Left kidney (tissue), 2 donors: Measurements from ENCODE around the gene NPHP4. TPM values are rescaled to one million over a fixed set of nuclear protein-coding genes. Genes with fewer than 3 reads are reported as not detected.

Experiments
- DNase-seq: peaks from one replicate; pipeline ENCODE4 v3.0.0-alpha.2; 2013
- polyA plus RNA-seq: library from polyadenylated mRNA; unstranded; fragments of 120-200 nt; gene quantifications from one replicate; pipeline ENCODE4 v1.2.1, GENCODE V29; 2013; ENCODE audit not compliant: insufficient read length

Gene NPHP4
- polyA plus RNA-seq, 1 donor: 12.9 TPM

DNA sequence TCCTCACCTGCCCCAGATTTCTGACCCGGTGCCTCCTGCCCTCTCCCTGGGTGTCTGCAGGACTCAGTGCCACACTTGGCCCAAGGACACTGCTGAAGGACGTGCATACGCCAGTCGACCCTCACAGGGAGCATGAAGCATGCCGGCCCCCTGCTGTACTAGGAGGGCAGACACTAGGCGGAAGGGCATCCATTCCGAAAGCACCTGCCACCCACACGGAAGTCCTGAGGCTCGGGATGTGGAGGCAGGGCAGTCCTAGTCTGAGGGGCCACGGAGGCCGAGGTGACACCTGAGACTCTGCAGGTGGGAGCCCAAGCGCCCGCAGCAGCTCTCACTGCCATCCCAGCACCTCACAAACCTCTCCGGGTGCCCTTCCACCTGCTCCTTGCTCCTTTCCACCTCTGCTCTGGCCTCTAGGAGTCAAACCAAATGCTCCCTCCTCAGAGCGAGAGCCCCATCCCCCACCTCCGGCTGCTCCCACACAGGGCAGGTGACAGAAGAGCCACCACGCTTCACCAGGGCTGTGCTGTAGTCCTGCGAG lies 2.4 kb downstream of the NPHP4 start:
- no peak for DNase-seq

DNA sequence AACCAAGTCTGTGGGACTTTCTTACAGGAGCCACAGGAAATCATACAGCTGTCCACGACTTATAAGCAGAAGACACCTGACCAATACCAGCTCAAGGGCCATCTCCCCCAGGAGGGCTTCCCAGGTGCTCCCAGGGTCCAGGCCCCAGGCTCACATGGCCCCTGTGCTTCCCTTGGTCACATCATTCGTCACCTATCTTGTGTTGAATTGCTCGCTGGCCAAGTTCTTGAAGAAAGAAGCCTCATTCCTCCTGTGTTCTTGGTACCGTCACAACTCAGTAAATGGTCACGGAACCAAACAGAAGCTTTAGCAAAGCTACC lies 3.0 kb downstream of the NPHP4 start:
- DNase-seq: no peak

DNA sequence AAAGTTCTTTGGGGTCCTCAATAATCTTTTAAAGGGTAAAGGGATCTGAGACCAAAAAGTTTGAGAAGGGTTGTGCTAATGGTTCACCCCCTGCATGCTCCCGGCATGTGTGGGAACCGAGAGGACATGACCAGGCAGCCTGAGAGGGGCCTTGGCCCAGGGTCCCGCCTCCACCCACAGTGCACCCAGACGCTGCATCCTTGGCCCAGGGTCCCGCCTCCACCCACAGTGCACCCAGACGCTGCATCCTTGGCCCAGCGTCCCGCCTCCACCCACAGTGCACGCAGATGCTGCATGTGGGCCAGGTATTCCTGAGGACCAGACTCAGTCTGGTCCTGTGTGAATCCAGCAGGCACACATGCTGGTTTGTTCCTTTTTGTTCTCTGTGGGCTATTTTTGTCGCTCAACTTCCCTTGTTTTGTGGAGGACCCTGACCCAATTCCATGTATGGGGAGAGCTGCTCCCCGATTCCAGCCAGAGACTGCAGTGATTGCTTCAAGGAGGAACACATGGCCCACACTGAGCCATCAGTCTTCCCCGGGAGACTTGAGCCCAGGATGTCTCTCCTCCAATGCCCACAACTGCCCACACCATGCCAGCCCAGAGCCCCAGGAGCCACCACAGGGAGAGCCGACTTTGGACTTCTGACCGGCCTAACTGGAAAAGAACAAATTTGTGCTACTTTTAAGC lies 3.5 kb downstream of the NPHP4 start:
- no peak for DNase-seq

DNA sequence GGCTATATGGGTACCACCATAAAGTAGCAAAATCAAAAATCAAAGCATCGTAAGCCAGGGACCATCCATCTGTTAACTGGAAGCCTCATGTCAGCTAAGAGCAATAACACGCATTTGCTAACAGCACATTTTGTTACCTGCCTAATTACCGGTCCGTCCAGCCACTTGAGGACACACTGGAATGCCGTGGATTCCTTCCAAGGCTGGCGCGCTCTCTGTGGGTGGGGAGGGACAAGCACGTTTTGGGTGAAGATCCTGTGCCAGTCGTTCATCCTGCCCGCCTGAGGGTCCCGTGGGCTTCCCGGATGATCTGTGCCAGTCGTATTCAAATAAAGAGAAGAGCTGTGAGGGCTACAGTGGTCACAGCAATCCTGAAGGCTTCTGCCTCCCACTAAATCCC lies 6.2 kb downstream of the NPHP4 start:
- no peak for DNase-seq

DNA sequence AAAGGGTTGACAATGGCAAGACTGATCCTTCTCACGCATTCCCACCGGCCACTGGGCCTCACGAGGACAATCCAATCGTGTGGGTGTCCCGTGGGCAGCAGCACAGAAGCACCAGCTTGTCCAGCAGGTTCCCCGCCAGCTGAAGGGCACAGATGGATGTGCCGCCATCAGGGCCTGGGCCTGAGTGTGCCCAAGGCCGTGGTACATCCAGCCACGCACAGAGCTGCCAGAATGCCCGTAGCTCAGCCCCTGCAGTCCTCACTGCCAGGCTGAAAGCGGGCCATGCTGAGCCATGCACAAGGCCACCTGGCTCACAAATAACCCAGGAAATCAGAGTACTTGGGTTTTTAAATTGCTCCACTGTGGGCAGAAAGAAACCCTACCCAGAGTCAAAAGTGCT lies 7.0 kb downstream of the NPHP4 start:
- DNase-seq: no peak

DNA sequence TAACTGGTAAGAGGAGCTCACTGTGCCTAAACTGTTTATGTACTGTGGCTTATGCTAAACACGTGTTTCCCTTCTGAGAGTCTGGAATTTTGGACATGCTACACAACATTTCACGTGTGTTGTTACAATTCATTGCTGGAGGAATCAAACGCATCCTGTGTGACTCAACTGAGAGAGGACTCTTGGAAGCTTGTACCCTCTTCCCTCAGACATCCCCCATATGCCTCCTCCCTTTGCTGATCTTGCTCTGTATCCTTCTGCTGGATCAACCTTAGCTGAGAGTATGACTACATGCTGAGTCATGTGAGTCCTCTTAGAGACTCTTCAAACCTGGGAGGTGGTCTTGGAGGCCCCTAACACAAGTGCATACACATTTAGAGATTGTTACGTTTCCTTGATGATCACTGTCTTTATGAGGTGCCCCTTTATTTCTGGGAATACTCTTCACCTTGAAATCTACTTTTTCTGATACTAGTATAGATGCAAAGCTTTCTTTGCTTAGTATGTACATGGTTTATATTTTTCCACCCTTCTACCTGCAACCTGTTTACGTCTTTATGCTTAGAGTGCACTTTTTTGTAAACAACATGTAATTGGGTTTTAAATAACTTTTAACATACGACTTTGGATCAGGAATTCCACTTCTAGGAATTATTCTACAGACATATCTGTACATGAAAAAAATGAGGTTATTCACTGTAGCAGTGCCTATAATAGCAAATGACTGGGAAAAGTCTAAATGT lies 8.7 kb downstream of the NPHP4 start:
- no peak for DNase-seq

DNA sequence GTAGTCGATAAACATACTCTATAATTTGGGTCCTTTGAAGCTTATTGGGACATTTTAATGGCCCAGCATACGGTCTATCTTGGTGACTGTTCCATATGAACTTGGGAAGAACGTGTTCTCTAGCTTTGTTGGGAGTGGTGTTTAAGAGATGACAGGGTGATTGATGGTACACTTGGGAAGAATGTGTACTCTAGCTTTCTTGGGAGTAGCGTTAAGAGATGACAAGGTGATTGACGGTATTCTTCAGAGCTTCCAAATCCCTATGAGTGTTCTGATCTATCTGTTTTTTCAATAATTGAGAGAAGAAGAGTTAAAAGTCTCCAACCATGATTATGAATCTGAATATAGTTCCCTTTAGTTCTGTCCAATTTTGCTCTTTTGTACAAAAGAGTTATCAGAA lies 9.4 kb downstream of the NPHP4 start:
- DNase-seq: no peak

DNA sequence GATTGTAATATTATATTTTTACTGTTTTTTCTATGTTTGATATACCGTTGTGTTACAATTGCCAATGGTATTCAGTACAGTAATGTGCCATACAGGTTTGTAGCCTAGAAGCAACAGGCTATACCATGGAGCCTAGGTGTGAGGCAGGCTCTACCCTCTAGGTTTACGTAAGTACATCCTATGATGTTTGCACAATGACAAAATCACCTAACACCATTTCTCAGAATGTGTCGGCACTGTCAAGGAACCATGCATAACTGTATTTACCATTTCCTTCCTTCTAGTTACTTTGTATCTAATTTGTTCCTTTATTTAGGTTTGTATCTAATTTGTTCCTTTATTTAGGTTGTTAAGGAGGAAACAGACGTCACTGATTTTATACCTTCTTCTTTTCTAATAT lies 9.9 kb downstream of the NPHP4 start:
- no peak for DNase-seq

DNA sequence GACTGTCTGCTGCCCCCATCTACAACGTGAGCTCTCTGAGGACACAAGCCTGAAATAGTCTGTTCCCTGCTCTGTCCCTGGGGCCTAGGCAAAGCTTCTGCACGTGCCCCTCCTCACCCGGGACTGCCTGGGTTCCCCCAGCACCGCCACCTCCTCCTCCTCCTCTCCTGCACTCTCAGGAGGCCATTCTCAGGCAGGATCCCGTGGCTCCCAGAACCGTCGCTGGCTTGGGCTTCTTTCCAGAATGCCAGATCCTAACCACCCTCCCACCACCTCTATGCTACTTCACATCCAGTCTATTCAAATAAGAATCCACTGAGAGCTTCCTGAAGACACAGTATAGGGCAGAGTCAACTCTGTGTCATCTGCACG lies 11.2 kb downstream of the NPHP4 start:
- no peak for DNase-seq

DNA sequence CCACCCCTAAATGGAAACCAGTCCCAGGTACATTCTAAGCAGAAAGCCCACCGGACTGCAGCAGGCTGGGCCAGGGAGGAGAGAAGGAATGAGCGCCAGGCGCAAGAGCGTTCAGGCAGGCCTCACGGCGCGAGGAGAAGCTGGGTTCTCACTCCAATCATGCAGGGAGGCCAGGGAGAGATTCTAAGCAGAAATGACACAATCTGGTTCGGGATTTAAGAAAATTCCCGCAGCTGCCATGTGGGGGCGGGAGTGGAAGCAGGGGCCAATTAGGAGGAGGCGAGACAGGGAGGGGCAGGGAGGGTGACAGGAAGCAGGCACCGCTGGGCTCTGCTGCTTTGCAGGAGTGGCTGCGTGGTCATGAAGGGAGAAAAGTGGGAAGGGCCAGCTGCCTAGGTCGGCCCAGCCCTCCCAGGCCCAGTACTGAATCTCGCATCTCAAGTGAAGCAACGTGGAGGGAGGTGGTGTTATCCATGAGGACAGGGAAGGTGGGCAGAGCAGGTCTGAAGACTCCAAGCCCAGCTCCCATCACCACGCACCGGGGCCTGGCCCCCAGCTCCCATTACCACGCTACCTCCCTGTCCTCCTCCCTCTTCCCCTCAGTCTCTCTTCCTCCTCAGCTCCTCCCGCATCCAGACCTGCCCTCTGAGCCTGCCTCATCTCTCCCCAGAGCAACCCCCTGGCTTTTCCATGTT lies 11.8 kb downstream of the NPHP4 start:
- DNase-seq: no peak

DNA sequence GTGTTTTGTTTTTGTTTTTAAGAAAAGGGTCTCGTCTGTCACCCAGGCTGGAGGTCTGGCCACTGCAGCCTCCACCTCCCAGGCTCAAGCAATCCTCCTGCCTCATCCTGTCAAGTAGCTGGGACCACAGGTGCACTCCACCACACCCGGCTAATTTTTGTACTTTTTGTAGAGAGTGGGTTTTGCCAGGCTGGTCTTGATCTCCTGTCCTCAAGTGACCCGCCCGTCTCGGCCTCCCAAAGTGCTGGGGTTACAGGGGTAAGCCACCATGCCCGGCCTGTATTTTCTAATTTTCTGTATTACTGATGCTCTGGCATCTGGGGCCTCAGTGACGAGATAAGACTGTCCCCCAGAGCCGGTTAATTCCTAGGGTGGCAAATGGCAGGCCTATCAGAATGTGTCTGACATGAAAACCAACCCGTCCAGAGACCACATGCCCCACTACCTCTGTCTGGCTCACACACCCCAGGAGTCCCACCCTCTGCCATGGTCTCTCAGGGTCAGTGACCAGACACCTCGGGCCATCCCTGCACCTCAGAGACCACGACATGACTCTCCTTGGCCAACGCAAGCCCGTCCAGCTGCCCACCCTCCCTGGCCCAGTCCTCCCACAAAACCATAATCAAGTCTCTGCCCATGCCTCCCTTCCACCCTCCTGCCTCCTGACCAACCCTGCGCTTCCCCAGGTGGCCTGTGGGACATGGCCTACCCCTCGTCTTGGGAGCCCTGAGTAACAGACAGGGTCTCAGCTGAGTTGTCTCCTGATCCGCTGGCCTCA lies 12.5 kb downstream of the NPHP4 start:
- DNase-seq: no peak

DNA sequence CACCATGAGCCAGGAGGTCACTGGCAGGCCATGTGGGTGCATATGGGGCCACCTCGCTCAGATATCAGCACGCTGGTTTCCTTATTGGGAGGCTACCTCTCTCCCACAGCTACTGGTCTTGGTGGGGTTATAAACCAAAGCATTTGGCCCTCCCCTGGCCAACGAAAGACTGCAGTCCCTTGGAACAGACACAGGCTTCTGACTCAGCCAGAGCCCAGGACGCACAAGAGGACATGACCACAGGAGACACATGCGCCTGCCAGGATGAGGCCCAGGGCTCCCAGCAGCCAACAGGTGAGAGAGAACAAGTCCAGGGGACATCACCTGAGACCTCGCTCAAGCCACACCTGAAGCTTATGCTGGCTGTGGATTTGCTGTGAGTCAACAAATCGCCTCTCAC lies 13.8 kb downstream of the NPHP4 start:
- no peak for DNase-seq

DNA sequence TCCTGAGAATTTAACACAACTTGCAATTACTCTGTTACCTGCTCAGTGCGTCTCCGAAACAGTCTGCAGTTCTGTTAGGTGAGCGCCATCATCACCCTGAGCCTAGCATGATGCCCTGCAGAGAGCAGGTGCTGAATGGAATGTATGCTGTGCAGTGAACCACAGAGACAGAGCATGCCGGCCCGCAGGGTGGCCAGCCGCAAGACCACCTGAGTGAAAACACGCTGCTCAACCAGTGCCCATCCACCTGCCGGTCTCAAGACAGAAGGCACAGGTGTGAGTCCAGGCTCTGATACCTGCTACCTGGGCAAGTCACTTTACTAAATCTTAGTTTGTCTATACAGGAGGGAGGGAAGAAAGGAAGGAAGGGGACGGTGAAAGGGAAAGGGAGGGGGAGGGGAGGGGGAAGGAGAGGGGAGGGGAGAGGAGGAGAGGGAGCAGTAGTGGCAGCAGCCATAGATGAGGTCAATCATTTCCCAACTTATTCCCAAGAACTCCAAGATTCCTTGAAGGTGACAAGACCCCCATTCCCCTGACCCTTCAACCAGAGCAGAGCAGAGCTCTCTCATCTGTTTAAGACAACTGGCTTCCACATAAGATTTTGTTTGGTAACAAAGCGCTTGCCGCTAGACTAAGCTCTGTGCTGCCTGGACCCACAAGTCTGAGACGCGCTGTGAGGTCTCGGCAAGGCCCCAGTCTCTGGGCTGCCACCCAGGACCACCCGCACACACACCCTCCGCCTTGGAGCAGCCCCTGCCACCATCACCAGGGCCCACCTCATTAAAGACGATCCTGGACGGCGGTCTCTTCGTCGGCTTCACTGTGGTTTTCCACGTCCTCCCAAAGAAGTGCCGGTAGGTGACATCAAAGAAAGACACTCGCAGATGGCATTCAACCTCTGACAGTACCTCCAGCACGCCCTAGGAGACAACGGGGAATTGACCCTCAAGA lies 14.5 kb downstream of the NPHP4 start:
- no peak for DNase-seq

DNA sequence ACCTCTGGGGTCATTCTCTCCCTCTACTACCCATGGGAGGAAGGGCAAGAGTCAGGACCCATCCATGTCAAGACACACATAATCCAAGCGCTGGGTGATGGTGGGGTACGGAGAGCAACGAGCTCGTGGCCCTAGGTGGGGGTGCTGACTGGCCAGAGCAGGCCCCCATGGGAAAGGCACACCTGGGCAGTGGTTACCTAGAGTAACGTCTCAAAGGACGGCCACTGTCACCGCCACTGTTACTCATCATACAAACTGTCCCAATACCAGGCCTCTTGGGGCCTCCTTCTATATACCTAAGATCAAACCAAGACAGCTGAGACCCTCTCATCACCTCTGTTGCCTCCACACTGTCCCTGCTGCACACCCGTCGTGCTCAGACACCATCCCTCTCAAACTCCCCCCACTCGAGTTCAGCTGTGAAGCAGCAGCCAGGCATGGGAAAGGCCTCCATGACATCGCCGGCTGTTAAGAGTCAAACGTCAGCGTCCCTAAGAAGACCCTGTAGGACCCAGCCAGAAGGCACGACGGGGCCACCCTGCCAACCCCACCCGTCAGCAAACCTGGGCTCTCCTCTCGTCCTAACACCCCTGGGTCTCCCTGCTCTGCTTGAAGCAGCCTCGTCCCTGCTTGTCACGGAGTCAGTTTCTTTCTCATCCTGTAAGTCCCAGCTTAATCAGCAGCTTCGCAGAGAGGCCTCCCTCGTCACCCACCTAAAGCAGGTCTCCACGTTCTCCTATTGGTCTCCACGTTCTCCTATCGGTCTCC lies 15.3 kb downstream of the NPHP4 start:
- no peak for DNase-seq

DNA sequence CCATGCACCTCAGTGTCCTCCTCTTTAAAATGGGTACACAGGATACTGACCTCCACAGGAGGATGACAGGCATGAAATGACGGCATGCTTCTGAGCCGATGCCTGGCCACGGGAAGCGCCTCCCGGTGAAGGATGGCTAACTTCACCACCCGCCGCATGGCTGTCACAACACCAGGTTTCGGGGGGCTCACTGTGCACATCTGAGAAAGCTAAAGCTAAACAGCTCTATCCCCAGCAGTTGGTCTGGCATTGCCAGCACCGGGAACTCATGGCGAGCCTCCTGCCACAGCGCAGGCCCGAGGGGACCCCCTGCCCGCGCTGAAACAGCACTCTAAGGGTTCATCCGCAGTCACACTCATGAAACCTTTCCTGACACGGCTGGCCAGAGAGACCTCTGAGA lies 16.0 kb downstream of the NPHP4 start:
- DNase-seq: no peak

DNA sequence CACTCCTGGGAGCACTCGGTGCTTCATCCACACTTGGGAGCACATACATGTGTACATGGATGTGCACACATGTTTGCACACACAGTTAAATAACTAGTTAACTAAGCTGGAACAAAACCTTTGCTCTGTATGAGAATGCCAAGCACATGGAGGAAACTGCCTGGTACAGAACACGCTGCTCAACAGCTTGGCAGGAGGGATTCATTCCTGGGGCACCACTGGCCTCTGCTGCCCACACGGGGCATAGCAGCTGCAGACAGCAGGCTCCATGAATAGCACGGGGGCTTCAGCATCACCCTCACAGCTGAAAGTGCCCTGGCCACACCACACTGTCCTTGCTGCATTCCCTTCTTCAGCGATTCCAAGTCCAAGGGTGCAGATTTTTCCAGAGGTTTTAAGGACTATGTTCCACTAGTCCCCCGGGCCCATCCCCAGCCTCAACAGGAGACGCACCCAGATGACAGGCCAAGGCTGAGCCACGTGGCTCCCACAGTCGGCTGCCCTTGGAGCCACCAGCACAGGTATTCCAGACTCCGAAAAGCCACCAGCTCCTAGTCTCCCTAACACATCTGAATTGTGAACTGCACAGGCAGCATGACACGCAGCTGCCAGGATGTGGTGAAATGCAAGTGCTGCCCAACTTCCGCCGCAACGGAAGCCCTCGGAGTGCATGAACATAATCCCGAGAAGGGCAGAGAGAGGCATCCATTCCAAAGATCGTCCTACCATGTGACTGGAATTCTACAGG lies 16.9 kb downstream of the NPHP4 start:
- DNase-seq: peak; percentile 27

DNA sequence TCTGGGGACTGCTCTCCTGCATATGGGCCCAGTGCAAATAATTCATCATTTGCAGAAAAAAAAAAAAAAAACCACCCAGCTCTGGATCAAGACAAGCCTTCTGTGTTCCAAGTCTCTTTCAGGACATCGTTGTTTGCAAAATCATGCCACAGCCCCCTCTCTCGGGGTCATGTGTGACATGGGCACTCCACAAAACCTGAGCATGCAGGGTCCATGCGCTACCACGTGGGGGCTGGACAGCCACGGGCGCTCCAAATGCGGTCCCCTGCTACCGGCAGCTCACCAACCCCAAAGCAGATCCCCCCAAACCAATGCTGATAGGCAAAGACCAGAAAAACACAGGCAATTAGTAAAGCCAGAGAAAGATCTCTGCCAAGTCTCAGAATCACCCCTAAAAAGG lies 17.6 kb downstream of the NPHP4 start:
- no peak for DNase-seq

DNA sequence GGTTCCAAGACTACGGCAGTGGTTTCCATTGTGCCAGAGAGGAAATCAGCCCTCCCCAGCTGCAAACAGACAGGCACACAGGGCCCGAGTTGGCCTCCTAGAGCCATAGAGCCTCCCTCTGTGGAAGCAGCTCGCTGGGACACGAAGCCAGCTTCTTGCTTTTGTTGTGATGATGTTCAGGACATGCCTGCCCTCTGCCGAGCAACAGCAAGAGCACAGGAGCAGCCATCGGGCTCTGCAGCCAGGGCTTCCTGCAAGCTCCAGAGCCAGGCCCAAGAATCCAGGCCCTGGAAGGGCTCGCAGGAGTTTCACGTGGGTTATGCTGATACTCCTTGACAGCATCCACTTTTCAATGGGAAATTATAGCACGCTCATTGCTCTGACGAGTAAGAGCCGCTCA lies 18.5 kb downstream of the NPHP4 start:
- no peak for DNase-seq

DNA sequence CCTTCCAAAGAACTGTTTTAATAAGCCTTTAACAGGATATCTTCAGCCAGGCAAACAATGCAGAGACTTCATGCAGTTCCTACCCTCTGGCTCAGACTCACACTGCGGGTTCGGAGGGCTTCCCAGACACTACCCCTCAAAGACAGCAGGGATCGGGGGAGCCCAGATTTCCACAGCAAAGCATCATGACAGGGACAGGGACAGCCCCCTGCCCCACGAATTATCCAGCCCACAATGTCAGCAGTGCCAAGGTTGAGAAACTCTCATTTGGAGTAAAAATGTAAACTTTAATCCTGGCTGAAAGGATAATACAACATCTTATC lies 20.1 kb downstream of the NPHP4 start:
- no peak for DNase-seq
